ENCODE results near the gene RUNX1.

GRCh38 chr21:35021546-35021945 is 27.6 kb downstream of the RUNX1 start:
- TF ChIP-seq, protein P1, sequence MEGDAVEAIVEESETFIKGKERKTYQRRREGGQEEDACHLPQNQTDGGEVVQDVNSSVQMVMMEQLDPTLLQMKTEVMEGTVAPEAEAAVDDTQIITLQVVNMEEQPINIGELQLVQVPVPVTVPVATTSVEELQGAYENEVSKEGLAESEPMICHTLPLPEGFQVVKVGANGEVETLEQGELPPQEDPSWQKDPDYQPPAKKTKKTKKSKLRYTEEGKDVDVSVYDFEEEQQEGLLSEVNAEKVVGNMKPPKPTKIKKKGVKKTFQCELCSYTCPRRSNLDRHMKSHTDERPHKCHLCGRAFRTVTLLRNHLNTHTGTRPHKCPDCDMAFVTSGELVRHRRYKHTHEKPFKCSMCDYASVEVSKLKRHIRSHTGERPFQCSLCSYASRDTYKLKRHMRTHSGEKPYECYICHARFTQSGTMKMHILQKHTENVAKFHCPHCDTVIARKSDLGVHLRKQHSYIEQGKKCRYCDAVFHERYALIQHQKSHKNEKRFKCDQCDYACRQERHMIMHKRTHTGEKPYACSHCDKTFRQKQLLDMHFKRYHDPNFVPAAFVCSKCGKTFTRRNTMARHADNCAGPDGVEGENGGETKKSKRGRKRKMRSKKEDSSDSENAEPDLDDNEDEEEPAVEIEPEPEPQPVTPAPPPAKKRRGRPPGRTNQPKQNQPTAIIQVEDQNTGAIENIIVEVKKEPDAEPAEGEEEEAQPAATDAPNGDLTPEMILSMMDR (IDR thresholded peaks at IDR 0.05; ENCODE audit: extremely low read depth in 1 of 2, insufficient read depth in 1 of 2, low read depth in 1 of 2, low read length in 2 of 2) = no peak
- TF ChIP-seq POLR2AphosphoS5 (IDR thresholded peaks at IDR 0.05; ENCODE audit: insufficient read depth, low read depth, low read length) = no peak
- no peak for TF ChIP-seq GATA2 (IDR thresholded peaks at IDR 0.05; ENCODE audit: insufficient read depth, insufficient read length, low read depth, low read length)
- no peak for TF ChIP-seq EZH2 (IDR thresholded peaks at IDR 0.05; ENCODE audit: borderline replicate concordance, low read depth, low read length, severe bottlenecking)
- no peak for TF ChIP-seq POLR2A (IDR thresholded peaks at IDR 0.05; ENCODE audit: low read depth, low read length)
- TF ChIP-seq MYC (IDR thresholded peaks at IDR 0.05; ENCODE audit: low read depth, low read length) = no peak
- TF ChIP-seq MAX (IDR thresholded peaks at IDR 0.05; ENCODE audit: insufficient read depth, insufficient read length) = no peak
- no peak for TF ChIP-seq FOS (IDR thresholded peaks at IDR 0.05; ENCODE audit: borderline replicate concordance, insufficient read depth, low read length)
- no peak for TF ChIP-seq JUN (IDR thresholded peaks at IDR 0.05; ENCODE audit: borderline replicate concordance, insufficient read depth, insufficient read length, low read depth)

All from endothelial cell of umbilical vein (primary cell).